HCT116 (cell line): ENCODE measurements around the gene KCNQ4. TPM values are rescaled to one million over a fixed set of nuclear protein-coding genes. Genes with fewer than 3 reads are reported as not detected.

Experiments used
- ATAC-seq: fragments of 200-7000 bp; cut with Tn5 transposase; 2 replicates; pipeline ENCODE4 v1.9.1; 2020; ENCODE audit warnings: mild to moderate bottlenecking, moderate library complexity
- BruUV-seq: library from RNA; stranded (reverse); fragments of 400-500 nt; replicated peaks from 2 replicates; lab custom pipeline; 2021; lab: Mats Ljungman, UMichigan
- CTCF ChIA-PET: fragments of 300-600 bp; sonication (Branson Sonifier 250); formaldehyde crosslinking; loops from one replicate; lab custom pipeline; 2021; ENCODE audit warnings: antibody characterized with exemption; lab: Charles Lee
- POLR2A ChIA-PET: fragments of 300-600, 350-600 bp; sonication (Branson Sonifier 250); formaldehyde crosslinking; loops from one replicate; lab custom pipeline; 2021; ENCODE audit warnings: antibody characterized with exemption; lab: Charles Lee
- RAD21 ChIA-PET, 2 experiments: fragments of 300-600 bp; sonication (Branson Sonifier 250); formaldehyde crosslinking; loops; one replicate each; lab custom pipeline; 2023; ENCODE audit warnings: low total read pairs in 2 of 2; ENCODE audit not compliant: uncharacterized antibody in 2 of 2, unreplicated experiment in 2 of 2, low non-redundant PET in 1 of 2; lab: Charles Lee
- DNase-seq: peaks from one replicate; pipeline ENCODE4 v3.0.0-alpha.2; 2010; ENCODE audit warnings: low read depth, low spot score
- H2AFZ ChIP-seq: fragments of 200-600 bp; shearing (Covaris generic), sonication (generic); 2 replicates; pipeline ENCODE4 v1.6.1; 2017; ENCODE audit warnings: low read depth, mixed run types, mixed read lengths, antibody characterized with exemption, low read length; ENCODE audit not compliant: poor library complexity, severe bottlenecking
- H3K27ac ChIP-seq: 2 replicates; pipeline ENCODE4 v1.5.1; 2012; ENCODE audit warnings: low read depth, low read length
- H3K27me3 ChIP-seq: fragments of 200-600 bp; sonication (generic); 2 replicates; pipeline ENCODE4 v1.6.1; 2016; ENCODE audit warnings: mixed run types, low read length, mixed read lengths; ENCODE audit not compliant: insufficient read depth
- H3K36me3 ChIP-seq, 2 experiments: fragments of 200-500 bp in 1 of 2; fragments of 200-600 bp in 1 of 2; sonication (Bioruptor generic) in 1 of 2; sonication (generic) in 1 of 2; 2 replicates each; pipeline versions ENCODE4 v1.5.1 to v1.6.1; 2014 to 2016; ENCODE audit warnings: low read length in 2 of 2, inconsistent platforms in 1 of 2, mixed read lengths in 1 of 2, mixed run types in 1 of 2; ENCODE audit not compliant: insufficient read depth in 2 of 2, control insufficient read depth in 1 of 2
- H3K4me1 ChIP-seq, 2 experiments: fragments of 200-600 bp in 1 of 2; sonication (generic) in 1 of 2; 2 replicates each; pipeline versions ENCODE4 v1.5.1 to v1.6.1; 2012 to 2017; ENCODE audit warnings: low read length in 2 of 2, inconsistent platforms in 1 of 2, mild to moderate bottlenecking in 1 of 2, mixed read lengths in 1 of 2, mixed run types in 1 of 2, moderate library complexity in 1 of 2; ENCODE audit not compliant: insufficient read depth in 2 of 2, control insufficient read depth in 1 of 2
- H3K4me2 ChIP-seq: fragments of 200-600 bp; sonication (generic); 2 replicates; pipeline ENCODE4 v1.6.1; 2017; ENCODE audit warnings: mixed run types, low read length, mixed read lengths
- H3K4me3 ChIP-seq, 2 experiments: fragments of 200-600 bp in 1 of 2; sonication (generic) in 1 of 2; replicated peaks in 1 of 2; 2 replicates each; pipeline ENCODE4 v1.5.1; 2011 to 2016; ENCODE audit warnings: low read length in 2 of 2, control low read depth in 1 of 2, low read depth in 1 of 2, mild to moderate bottlenecking in 1 of 2, mixed read lengths in 1 of 2, mixed run types in 1 of 2
- H3K79me2 ChIP-seq: fragments of 200-600 bp; sonication (generic); 2 replicates; pipeline ENCODE4 v1.6.1; 2017; ENCODE audit warnings: mild to moderate bottlenecking, mixed run types, low read length, moderate library complexity, mixed read lengths; ENCODE audit not compliant: insufficient read depth
- H3K9ac ChIP-seq: fragments of 200-600 bp; sonication (generic); 2 replicates; pipeline ENCODE4 v1.6.1; 2016; ENCODE audit warnings: low read length, mixed read lengths
- H3K9me2 ChIP-seq: fragments of 200-600 bp; sonication (generic), shearing (Covaris generic); 2 replicates; pipeline ENCODE4 v1.6.1; 2017; ENCODE audit warnings: mixed run types, mild to moderate bottlenecking, moderate library complexity; ENCODE audit not compliant: insufficient read depth
- H3K9me3 ChIP-seq, 2 experiments: fragments of 200-500 bp in 1 of 2; fragments of 200-600 bp in 1 of 2; sonication (Bioruptor generic) in 1 of 2; sonication (generic) in 1 of 2; 2 replicates each; pipeline ENCODE4 v1.6.1; 2014 to 2017; ENCODE audit warnings: low read length in 2 of 2, mixed read lengths in 2 of 2, inconsistent platforms in 1 of 2, low read depth in 1 of 2, mild to moderate bottlenecking in 1 of 2, mixed run types in 1 of 2, moderate library complexity in 1 of 2; ENCODE audit not compliant: control insufficient read depth in 1 of 2, insufficient read depth in 1 of 2
- H4K20me1 ChIP-seq: fragments of 200-600 bp; sonication (generic), shearing (Covaris generic); 2 replicates; pipeline ENCODE4 v1.6.1; 2017; ENCODE audit warnings: mixed run types, mild to moderate bottlenecking, moderate library complexity; ENCODE audit not compliant: insufficient read depth
- ATF3 ChIP-seq: IDR thresholded peaks from 2 replicates; pipeline ENCODE4 v1.6.1; 2012
- CBX3 ChIP-seq: IDR thresholded peaks from 2 replicates; pipeline ENCODE4 v1.6.1; 2012; ENCODE audit warnings: low read depth
- CEBPB ChIP-seq: IDR thresholded peaks from 2 replicates; pipeline ENCODE4 v1.6.1; 2012; ENCODE audit warnings: low read depth
- EGR1 ChIP-seq: IDR thresholded peaks from 2 replicates; pipeline ENCODE4 v1.6.1; 2012; ENCODE audit warnings: low read depth
- ELF1 ChIP-seq: IDR thresholded peaks from 2 replicates; pipeline ENCODE4 v1.6.1; 2012; ENCODE audit warnings: low read depth, borderline replicate concordance
- EZH2 ChIP-seq: fragments of 200-600 bp; sonication (generic); IDR thresholded peaks from 2 replicates; pipeline ENCODE4 v1.6.1; 2017; ENCODE audit warnings: antibody characterized with exemption, mixed run types
- EZH2phosphoT487 ChIP-seq: fragments of 200-600 bp; IDR thresholded peaks from 2 replicates; pipeline ENCODE4 v1.6.1; 2018; ENCODE audit warnings: antibody characterized with exemption, borderline replicate concordance
- JUND ChIP-seq: IDR thresholded peaks from 2 replicates; pipeline ENCODE4 v1.6.1; 2012
- POLR2A ChIP-seq: IDR thresholded peaks from 2 replicates; pipeline ENCODE4 v1.7.0; 2011; ENCODE audit warnings: borderline replicate concordance; ENCODE audit not compliant: insufficient read depth, insufficient read length; ENCODE audit errors: extremely low read depth
- POLR2AphosphoS5 ChIP-seq: IDR thresholded peaks from 2 replicates; pipeline ENCODE4 v1.6.1; 2011; ENCODE audit warnings: mild to moderate bottlenecking, low read depth, low read length, moderate library complexity
- SP1 ChIP-seq: IDR thresholded peaks from 2 replicates; pipeline ENCODE4 v1.6.1; 2012; ENCODE audit warnings: low read depth
- SRF ChIP-seq: IDR thresholded peaks from 2 replicates; pipeline ENCODE4 v1.6.1; 2012; ENCODE audit warnings: low read depth
- TCF7L2 ChIP-seq: IDR thresholded peaks from 2 replicates; pipeline ENCODE4 v1.7.0; 2011; ENCODE audit warnings: borderline replicate concordance, inconsistent platforms; ENCODE audit not compliant: insufficient read depth, insufficient read length; ENCODE audit errors: extremely low read depth
- YY1 ChIP-seq: IDR thresholded peaks from 2 replicates; pipeline ENCODE4 v1.6.1; 2011; ENCODE audit warnings: low read length, low read depth, moderate library complexity, mild to moderate bottlenecking; ENCODE audit not compliant: insufficient replicate concordance; ENCODE audit errors: extremely low read depth
- ZBTB33 ChIP-seq: IDR thresholded peaks from 2 replicates; pipeline ENCODE4 v1.6.1; 2011; ENCODE audit warnings: mild to moderate bottlenecking, low read length, moderate library complexity; ENCODE audit not compliant: insufficient replicate concordance; ENCODE audit errors: extremely low read depth
- ZNF274 ChIP-seq: fragments of 200-500 bp; sonication (Bioruptor generic); IDR thresholded peaks from 2 replicates; pipeline ENCODE4 v1.6.1; 2014; ENCODE audit warnings: mild to moderate bottlenecking, low read depth, low read length, inconsistent platforms
- intact Hi-C: fragments of 100-400 bp; cut with micrococcal nuclease; formaldehyde crosslinking; loops from 2 replicates; pipeline ENCODE4 v1.10.0; 2022
- total RNA-seq: library from RNA; stranded (reverse); gene quantifications from one replicate; pipeline ENCODE4 v1.2.1, GENCODE V29; 2021; ENCODE audit not compliant: unreplicated experiment
- TF ChIP-seq, protein P1 (sequence below): IDR thresholded peaks from 2 replicates; pipeline ENCODE4 v1.6.1; 2012

The KCNQ4 gene
- total RNA-seq, 1 experiment from 2014 or later = 4.1 TPM

- TF ChIP-seq, protein P1, sequence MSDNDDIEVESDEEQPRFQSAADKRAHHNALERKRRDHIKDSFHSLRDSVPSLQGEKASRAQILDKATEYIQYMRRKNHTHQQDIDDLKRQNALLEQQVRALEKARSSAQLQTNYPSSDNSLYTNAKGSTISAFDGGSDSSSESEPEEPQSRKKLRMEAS = no peak
- TF ChIP-seq SP1 = no peak
Measured at GRCh38 chr1:40838980-40839942, 55.7 kb downstream of the KCNQ4 start (continued).

GRCh38 chr1:40839943-40840335, 56.4 kb downstream of the KCNQ4 start:
- BruUV-seq = no TSS peak
- RAD21 ChIA-PET = no interaction called here
- no peaks in the 10 kb centered on the region for H4K20me1 ChIP-seq
- CTCF ChIA-PET = no interaction called here
- TF ChIP-seq CEBPB (no peak), ZNF274 (no peak), YY1 (no peak), TCF7L2 (no peak), EZH2 (no peak), EZH2phosphoT487 (no peak), JUND (no peak), ATF3 (no peak), POLR2AphosphoS5 (no peak), POLR2A (no peak), ZBTB33 (no peak), EGR1 (no peak), ELF1 (no peak), SRF (no peak), SP1 (no peak), CBX3 (no peak)
- TF ChIP-seq, all 23 proteins: peak for 0
- Histone ChIP-seq H2AFZ (no peak overlapping the region), H3K79me2 (no peaks in the 10 kb centered on the region), H3K4me3 (no peak overlapping the region), H3K27ac (no peak overlapping the region), H3K9me3 (peaks cover 0 to 8% of the 10 kb centered on the region in 2 experiments; a peak in 1 of 4 replicates), H3K36me3 (no peaks in the 10 kb centered on the region; a peak in 1 of 4 replicates), H3K4me1 (no peaks in the 10 kb centered on the region), H3K4me2 (no peak overlapping the region), H3K27me3 (no peaks in the 10 kb centered on the region), H3K9ac (no peak overlapping the region), H3K9me2 (no peaks in the 10 kb centered on the region)
- intact Hi-C loops = no loop called here
- no peak for ATAC-seq
- POLR2A ChIA-PET = no interaction called here
- no peak for DNase-seq
